HepG2 (cell line): Measurements from ENCODE around the gene LONP1. TPM values are rescaled to one million over a fixed set of nuclear protein-coding genes. Genes with fewer than 3 reads are reported as not detected.

Source experiments
- AFF4 ChIP-seq: sonication (generic); formaldehyde crosslinking; IDR thresholded peaks from 2 replicates; pipeline ENCODE4 v1.4.0; 2020; ENCODE audit warnings: missing genetic modification reagents
- GFI1 ChIP-seq: sonication (generic); formaldehyde crosslinking; IDR thresholded peaks from 2 replicates; pipeline ENCODE4 v1.5.0; 2020; ENCODE audit warnings: missing genetic modification reagents, mild to moderate bottlenecking, borderline replicate concordance
- MAFG ChIP-seq: sonication (generic); formaldehyde crosslinking; IDR thresholded peaks from 2 replicates; pipeline ENCODE4 v1.5.1; 2020; ENCODE audit warnings: mild to moderate bottlenecking, missing genetic modification reagents
- NONO ChIP-seq, 2 experiments: fragments of 450-650 bp in 1 of 2; sonication (generic) in 1 of 2; formaldehyde crosslinking in 1 of 2; IDR thresholded peaks in 1 of 2; conservative IDR thresholded peaks in 1 of 2; 2 replicates each; pipeline versions ENCODE4 v1.6.1 to v1.8.0; 2017 to 2022; ENCODE audit warnings: mild to moderate bottlenecking in 1 of 2, missing genetic modification reagents in 1 of 2, moderate library complexity in 1 of 2
- PBX2 ChIP-seq: IDR thresholded peaks from 2 replicates; pipeline ENCODE4 v1.6.1; 2016; ENCODE audit warnings: control low read depth
- RERE ChIP-seq: IDR thresholded peaks from 2 replicates; pipeline ENCODE4 v1.6.1; 2016; ENCODE audit warnings: low read depth, missing genetic modification reagents, missing compliant biosample characterization
- SIX4 ChIP-seq: sonication (generic); formaldehyde crosslinking; IDR thresholded peaks from 2 replicates; pipeline ENCODE4 v1.4.0; 2020; ENCODE audit warnings: missing genetic modification reagents
- SOX5 ChIP-seq: IDR thresholded peaks from 2 replicates; pipeline ENCODE4 v1.6.1; 2016; ENCODE audit warnings: borderline replicate concordance
- ZNF329 ChIP-seq: sonication (generic); formaldehyde crosslinking; IDR thresholded peaks from 2 replicates; pipeline ENCODE4 v1.9.0; 2021; ENCODE audit warnings: low read depth, mild to moderate bottlenecking, missing genetic modification reagents
- ZNF644 ChIP-seq: IDR thresholded peaks from 2 replicates; pipeline ENCODE4 v1.6.1; 2016; ENCODE audit warnings: low read depth
- ZNF709 ChIP-seq: sonication (generic); formaldehyde crosslinking; IDR thresholded peaks from 2 replicates; pipeline ENCODE4 v1.5.0; 2020; ENCODE audit warnings: mild to moderate bottlenecking, missing genetic modification reagents
- polyA plus RNA-seq, 8 experiments: library from polyadenylated mRNA; depleted of rRNA in 3 of 8; stranded (reverse) in 7 of 8; unstranded in 1 of 8; fragments of >200 nt; fragmentation: Illumina TruSeq in 4 of 8; extraction: Trizol in 4 of 8; gene quantifications; 2 replicates each; pipeline versions ENCODE4 v1.2.1 to v1.2.3, GENCODE V29; 2011 to 2016; ENCODE audit warnings: low read depth in 4 of 8, missing spikeins in 1 of 8, mixed read lengths in 1 of 8; ENCODE audit not compliant: insufficient read depth in 1 of 8
- total RNA-seq, 5 experiments: library from RNA; depleted of rRNA; stranded (reverse); fragments of >200 nt; fragmentation: Illumina TruSeq; extraction: Trizol; gene quantifications; 2 replicates each; pipeline ENCODE4 v1.2.3, GENCODE V29; 2016; ENCODE audit warnings: low read depth in 1 of 5
- TF ChIP-seq, protein P1 (sequence below): sonication (generic); formaldehyde crosslinking; IDR thresholded peaks from 2 replicates; pipeline ENCODE4 v1.8.1; 2023; ENCODE audit warnings: mild to moderate bottlenecking, missing genetic modification reagents
- TF ChIP-seq, protein P2 (sequence below): sonication (generic); formaldehyde crosslinking; IDR thresholded peaks from 2 replicates; pipeline ENCODE4 v1.5.0; 2020; ENCODE audit warnings: mild to moderate bottlenecking, missing genetic modification reagents

LONP1 gene
- total and polyA plus RNA-seq, 2 of the 13 experiments (the other 11 are each of a cell fraction or from before 2014, with no cell fraction given): 59.5 to 76.8 TPM

- TF ChIP-seq RERE (no peak), SOX5 (no peak), SIX4 (CRISPR knock-in tag) (no peak), PBX2 (0 out of 2 replicates have a peak, but pooled peaks have one; percentile 20), ZNF329 (CRISPR knock-in tag) (no peak), AFF4 (CRISPR knock-in tag) (no peak), MAFG (CRISPR knock-in tag) (no peak), ZNF709 (CRISPR knock-in tag) (0 out of 2 replicates have a peak, but pooled peaks have one; percentile 33), NONO (IDR thresholded peaks at IDR 0.05) (no peak), NONO (CRISPR knock-in tag; conservative IDR thresholded peaks at IDR 0.05) (peak; percentile 61; the same call in 1 of the 2 replicates), GFI1 (CRISPR knock-in tag) (no peak), ZNF644 (CRISPR knock-in tag) (no peak)
- TF ChIP-seq, protein P1, sequence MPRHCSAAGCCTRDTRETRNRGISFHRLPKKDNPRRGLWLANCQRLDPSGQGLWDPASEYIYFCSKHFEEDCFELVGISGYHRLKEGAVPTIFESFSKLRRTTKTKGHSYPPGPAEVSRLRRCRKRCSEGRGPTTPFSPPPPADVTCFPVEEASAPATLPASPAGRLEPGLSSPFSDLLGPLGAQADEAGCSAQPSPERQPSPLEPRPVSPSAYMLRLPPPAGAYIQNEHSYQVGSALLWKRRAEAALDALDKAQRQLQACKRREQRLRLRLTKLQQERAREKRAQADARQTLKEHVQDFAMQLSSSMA (CRISPR knock-in tag): no peak; the same call in none of the 2 replicates
- TF ChIP-seq, protein P2, sequence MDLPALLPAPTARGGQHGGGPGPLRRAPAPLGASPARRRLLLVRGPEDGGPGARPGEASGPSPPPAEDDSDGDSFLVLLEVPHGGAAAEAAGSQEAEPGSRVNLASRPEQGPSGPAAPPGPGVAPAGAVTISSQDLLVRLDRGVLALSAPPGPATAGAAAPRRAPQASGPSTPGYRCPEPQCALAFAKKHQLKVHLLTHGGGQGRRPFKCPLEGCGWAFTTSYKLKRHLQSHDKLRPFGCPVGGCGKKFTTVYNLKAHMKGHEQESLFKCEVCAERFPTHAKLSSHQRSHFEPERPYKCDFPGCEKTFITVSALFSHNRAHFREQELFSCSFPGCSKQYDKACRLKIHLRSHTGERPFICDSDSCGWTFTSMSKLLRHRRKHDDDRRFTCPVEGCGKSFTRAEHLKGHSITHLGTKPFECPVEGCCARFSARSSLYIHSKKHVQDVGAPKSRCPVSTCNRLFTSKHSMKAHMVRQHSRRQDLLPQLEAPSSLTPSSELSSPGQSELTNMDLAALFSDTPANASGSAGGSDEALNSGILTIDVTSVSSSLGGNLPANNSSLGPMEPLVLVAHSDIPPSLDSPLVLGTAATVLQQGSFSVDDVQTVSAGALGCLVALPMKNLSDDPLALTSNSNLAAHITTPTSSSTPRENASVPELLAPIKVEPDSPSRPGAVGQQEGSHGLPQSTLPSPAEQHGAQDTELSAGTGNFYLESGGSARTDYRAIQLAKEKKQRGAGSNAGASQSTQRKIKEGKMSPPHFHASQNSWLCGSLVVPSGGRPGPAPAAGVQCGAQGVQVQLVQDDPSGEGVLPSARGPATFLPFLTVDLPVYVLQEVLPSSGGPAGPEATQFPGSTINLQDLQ: no peak
These were observed 39.2 kb downstream of the LONP1 start, which contains the start of the genes HSD11B1L and MICOS13 (continued) for GRCh38 chr19:5680437-5681368.
